IMR-90 (cell line): ENCODE results near the gene GPC6. TPM values are rescaled to one million over a fixed set of nuclear protein-coding genes. Genes with fewer than 3 reads are reported as not detected.

Source experiments
- ATAC-seq: fragments of 200-7000 bp; cut with Tn5 transposase; 2 replicates; pipeline ENCODE4 v1.9.1; 2020; ENCODE audit warnings: low read depth, mild to moderate bottlenecking, moderate library complexity
- BruUV-seq: library from RNA; stranded (reverse); fragments of 400-500 nt; replicated peaks from 2 replicates; lab custom pipeline; 2021; lab: Mats Ljungman, UMichigan
- CTCF ChIA-PET: fragments of 300-600 bp; formaldehyde crosslinking; extraction: SDS; loops from one replicate; lab custom pipeline; 2021; ENCODE audit warnings: antibody characterized with exemption; lab: Yijun Ruan, JAX
- POLR2A ChIA-PET: fragments of 300-600 bp; sonication (Branson Sonifier 250); formaldehyde crosslinking; loops from one replicate; lab custom pipeline; 2022; ENCODE audit warnings: antibody characterized with exemption; ENCODE audit not compliant: unreplicated experiment; lab: Charles Lee
- DNase-seq: peaks from one replicate; pipeline ENCODE4 v3.0.0; 2013
- H2AFZ ChIP-seq: replicated peaks from 2 replicates; pipeline ENCODE3; 2013; ENCODE audit warnings: low read length, mild to moderate bottlenecking; ENCODE audit not compliant: poor library complexity
- H2AK5ac ChIP-seq: 2 replicates; pipeline ENCODE4 v1.6.1; 2013; ENCODE audit warnings: low read depth, low read length, inconsistent platforms
- H2AK9ac ChIP-seq: replicated peaks from 2 replicates; pipeline ENCODE3; 2013; ENCODE audit warnings: mild to moderate bottlenecking, low read depth, low read length, moderate library complexity; ENCODE audit not compliant: poor library complexity
- H2BK120ac ChIP-seq: 2 replicates; pipeline ENCODE4 v1.6.1; 2013; ENCODE audit warnings: low read depth, low read length, inconsistent platforms
- H2BK15ac ChIP-seq: 3 replicates; pipeline ENCODE4 v1.6.1; 2013; ENCODE audit warnings: low read depth, low read length, inconsistent platforms
- H2BK20ac ChIP-seq: 2 replicates; pipeline ENCODE4 v1.6.1; 2013; ENCODE audit warnings: low read depth, mild to moderate bottlenecking, inconsistent platforms, low read length, moderate library complexity
- H2BK5ac ChIP-seq: 2 replicates; pipeline ENCODE4 v1.6.1; 2013; ENCODE audit warnings: mild to moderate bottlenecking, low read depth, low read length, inconsistent platforms; ENCODE audit not compliant: poor library complexity, severe bottlenecking
- H3K14ac ChIP-seq: replicated peaks from 2 replicates; pipeline ENCODE4 v1.6.1; 2013; ENCODE audit warnings: low read depth, low read length, inconsistent platforms
- H3K18ac ChIP-seq: 2 replicates; pipeline ENCODE4 v1.6.1; 2013; ENCODE audit warnings: low read depth, low read length, control low read depth
- H3K23ac ChIP-seq: 2 replicates; pipeline ENCODE4 v1.6.1; 2013; ENCODE audit warnings: low read depth, low read length, inconsistent platforms
- H3K27ac ChIP-seq: 2 replicates; pipeline ENCODE4 v1.5.1; 2013; ENCODE audit warnings: mild to moderate bottlenecking, control low read depth, low read length; ENCODE audit not compliant: insufficient read depth
- H3K27me3 ChIP-seq: 2 replicates; pipeline ENCODE4 v1.6.1; 2013; ENCODE audit warnings: low read length; ENCODE audit not compliant: control insufficient read depth, insufficient read depth
- H3K36me3 ChIP-seq: 2 replicates; pipeline ENCODE4 v1.6.1; 2013; ENCODE audit warnings: low read length, mixed read lengths; ENCODE audit not compliant: control insufficient read depth, insufficient read depth
- H3K4ac ChIP-seq: 2 replicates; pipeline ENCODE4 v1.6.1; 2013; ENCODE audit warnings: low read depth, low read length, inconsistent platforms
- H3K4me1 ChIP-seq: 2 replicates; pipeline ENCODE4 v1.6.1; 2013; ENCODE audit warnings: low read length, mixed read lengths; ENCODE audit not compliant: control insufficient read depth, insufficient read depth
- H3K4me2 ChIP-seq: 2 replicates; pipeline ENCODE4 v1.6.1; 2013; ENCODE audit warnings: low read depth, mild to moderate bottlenecking, control low read depth, low read length, moderate library complexity
- H3K4me3 ChIP-seq: 2 replicates; pipeline ENCODE4 v1.5.1; 2013; ENCODE audit warnings: low read depth, mild to moderate bottlenecking, control low read depth, low read length, moderate library complexity; ENCODE audit not compliant: insufficient read depth
- H3K56ac ChIP-seq: 2 replicates; pipeline ENCODE4 v1.6.1; 2013; ENCODE audit warnings: low read length, inconsistent platforms; ENCODE audit not compliant: insufficient read depth; ENCODE audit errors: extremely low read depth
- H3K79me1 ChIP-seq, 2 experiments: 2 replicates each; pipeline ENCODE4 v1.6.1; 2013; ENCODE audit warnings: low read length in 2 of 2, inconsistent platforms in 1 of 2, low read depth in 1 of 2
- H3K9ac ChIP-seq: 2 replicates; pipeline ENCODE4 v1.6.1; 2013; ENCODE audit warnings: low read depth, low read length, control low read depth
- H3K9me1 ChIP-seq: 2 replicates; pipeline ENCODE4 v1.6.1; 2013; ENCODE audit warnings: low read length, inconsistent platforms; ENCODE audit not compliant: insufficient read depth
- H3K9me3 ChIP-seq: 2 replicates; pipeline ENCODE4 v1.6.1; 2013; ENCODE audit warnings: low read length; ENCODE audit not compliant: control insufficient read depth, insufficient read depth
- H4K20me1 ChIP-seq: 2 replicates; pipeline ENCODE4 v1.6.1; 2013; ENCODE audit warnings: low read length, inconsistent platforms; ENCODE audit not compliant: insufficient read depth
- H4K5ac ChIP-seq: 2 replicates; pipeline ENCODE4 v1.6.1; 2013; ENCODE audit warnings: mild to moderate bottlenecking, low read depth, low read length, control low read depth
- H4K8ac ChIP-seq, 2 experiments: 2 replicates each; pipeline ENCODE4 v1.6.1; 2013; ENCODE audit warnings: low read depth in 2 of 2, low read length in 2 of 2, control low read depth in 1 of 2, inconsistent platforms in 1 of 2
- H4K91ac ChIP-seq: 2 replicates; pipeline ENCODE4 v1.6.1; 2013; ENCODE audit warnings: low read depth, low read length, inconsistent platforms; ENCODE audit not compliant: insufficient read depth
- MAFK ChIP-seq: IDR thresholded peaks from 2 replicates; pipeline ENCODE4 v1.6.1; 2012; ENCODE audit warnings: low read depth, low read length, improper control_type of control experiment
- MAZ ChIP-seq: IDR thresholded peaks from 2 replicates; pipeline ENCODE4 v1.6.1; 2012; ENCODE audit warnings: low read depth, mild to moderate bottlenecking, low read length, improper control_type of control experiment, moderate library complexity, borderline replicate concordance
- POLR2A ChIP-seq: IDR thresholded peaks from 2 replicates; pipeline ENCODE4 v1.6.1; 2012; ENCODE audit warnings: mild to moderate bottlenecking, low read depth, low read length
- RCOR1 ChIP-seq: IDR thresholded peaks from 2 replicates; pipeline ENCODE4 v1.6.1; 2012; ENCODE audit warnings: mild to moderate bottlenecking, low read length, improper control_type of control experiment; ENCODE audit not compliant: insufficient replicate concordance
- WGBS, 2 experiments: methylation state at CpG; one replicate each; pipeline versions ENCODE4 v1.1.5 to v1.1.7; 2013; ENCODE audit warnings: missing lambda C conversion rate in 2 of 2; ENCODE audit not compliant: insufficient read length in 1 of 2; ENCODE audit errors: extremely low coverage in 2 of 2; 5-methylcytosine and 5-hydroxymethylcytosine counted together
- dilution Hi-C: fragments of 300-500 bp; cut with HindIII; formaldehyde crosslinking; loops from one replicate; pipeline ENCODE4 v1.14.3; 2018; ENCODE audit warnings: low sequenced_read_pairs; ENCODE audit not compliant: unreplicated experiment
- in situ Hi-C: fragments of 300-500 bp; cut with MboI; formaldehyde crosslinking; loops from 3 replicates; pipeline ENCODE4 v1.14.3; 2019; ENCODE audit warnings: low sequenced_read_pairs, inconsistent platforms, mixed read lengths
- intact Hi-C: fragments of 100-400 bp; cut with micrococcal nuclease; formaldehyde crosslinking; loops from 2 replicates; pipeline ENCODE4 v1.10.0; 2022
- polyA plus RNA-seq, 3 experiments: library from polyadenylated mRNA; depleted of rRNA; stranded (reverse); fragments of >200 nt; gene quantifications; 2 replicates each; pipeline ENCODE4 v1.2.3, GENCODE V29; 2012; ENCODE audit warnings: low replicate concordance in 1 of 3
- total RNA-seq: library from RNA; depleted of rRNA; stranded (reverse); fragments of >200 nt; gene quantifications from 2 replicates; pipeline ENCODE4 v1.2.3, GENCODE V29; 2012
- TF ChIP-seq, protein P1 (sequence below): fragments of 150-350 bp; IDR thresholded peaks from 2 replicates; pipeline ENCODE4 v1.6.1; 2016; ENCODE audit warnings: low read depth, mild to moderate bottlenecking, low read length, moderate library complexity, borderline replicate concordance
- TF ChIP-seq, protein P2 (sequence below): fragments of 150-350 bp; IDR thresholded peaks from 2 replicates; pipeline ENCODE4 v1.6.1; 2017; ENCODE audit warnings: mild to moderate bottlenecking, antibody characterized with exemption, low read length, low read depth

Gene GPC6
- total and polyA plus RNA-seq, 2 of the 4 experiments (the other 2 are of a cell fraction): 14.9 to 39.4 TPM

DNA sequence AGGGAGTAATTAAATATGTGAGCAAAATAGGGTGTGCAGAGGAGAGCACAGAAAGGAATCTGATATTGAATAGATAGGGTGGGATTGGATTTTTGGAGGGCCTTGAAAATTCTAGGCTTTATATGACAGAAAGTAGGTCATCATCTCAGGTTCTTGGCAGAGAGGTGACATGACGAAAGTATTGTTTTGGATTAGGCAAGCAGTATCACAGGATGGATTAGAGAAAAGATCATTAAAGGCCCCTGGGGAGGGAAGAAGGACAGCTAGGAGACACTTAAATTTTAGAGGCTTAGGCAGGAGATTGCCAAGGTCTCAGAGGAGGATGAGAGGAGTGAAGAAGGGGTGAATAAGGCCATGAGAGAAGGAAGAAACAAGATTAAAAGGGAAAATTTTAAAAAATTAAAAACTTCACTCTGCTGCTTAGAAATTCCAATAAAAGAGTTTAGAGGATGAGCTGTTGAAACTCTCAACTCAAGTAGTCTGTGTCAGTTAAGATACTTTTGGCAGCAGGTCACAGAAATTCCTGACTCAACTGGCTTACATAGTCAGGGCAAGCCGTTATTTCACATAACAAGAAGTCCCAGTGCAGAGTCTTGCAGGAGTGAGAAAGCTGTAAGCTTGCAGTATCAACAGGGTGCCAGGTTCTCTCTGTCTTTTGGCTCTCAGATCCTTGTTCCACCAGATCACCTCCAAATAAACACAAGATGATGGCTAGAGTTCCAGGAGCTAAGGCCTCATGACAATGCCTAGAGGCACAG, 8.8 kb downstream of the GPC6 start:
- no peaks in the 10 kb centered on the region for H3K36me3 ChIP-seq
- 0 out of 2 replicates have a peak overlapping the region, but pooled peaks have one; percentile 28 for H2AK5ac ChIP-seq
- no peak overlapping the region for H2BK15ac ChIP-seq
- H3K79me1 ChIP-seq: peaks cover 7 to 11% of the 10 kb centered on the region in 2 experiments; a peak in 2 of 4 replicates
- H3K14ac ChIP-seq: no peak overlapping the region
- POLR2A ChIA-PET: no interaction called here
- H3K27me3 ChIP-seq: no peaks in the 10 kb centered on the region
- H2AFZ ChIP-seq: no peak overlapping the region
- no peak overlapping the region for H2BK120ac ChIP-seq
- peak overlapping the region; percentile 36; the same call in 1 of the 2 replicates for H4K5ac ChIP-seq
- H3K27ac ChIP-seq: no peak overlapping the region
- no peak overlapping the region for H3K4me3 ChIP-seq
- H4K91ac ChIP-seq: no peak overlapping the region
- no CpG with 5 or more reads among the region's 2 CpGs for WGBS, 2 experiments
- H3K4me1 ChIP-seq: peaks cover 5% of the 10 kb centered on the region
- peak overlapping the region; percentile 15; the same call in 1 of the 2 replicates for H3K4me2 ChIP-seq
- no peaks in the 10 kb centered on the region for H4K20me1 ChIP-seq
- no TSS peak for BruUV-seq
- H3K9me1 ChIP-seq: peaks cover 4% of the 10 kb centered on the region; the same call in 1 of the 2 replicates
- no peak overlapping the region for H4K8ac ChIP-seq
- H2BK20ac ChIP-seq: peak overlapping the region; percentile 12; the same call in 1 of the 2 replicates
- peak overlapping the region; percentile 68; the same call in 1 of the 2 replicates for H3K18ac ChIP-seq
- H3K9me3 ChIP-seq: no peaks in the 10 kb centered on the region; the same call in 1 of the 2 replicates
- TF ChIP-seq RCOR1 (no peak), POLR2A (no peak), MAZ (no peak), MAFK (no peak)
- TF ChIP-seq, protein P1, sequence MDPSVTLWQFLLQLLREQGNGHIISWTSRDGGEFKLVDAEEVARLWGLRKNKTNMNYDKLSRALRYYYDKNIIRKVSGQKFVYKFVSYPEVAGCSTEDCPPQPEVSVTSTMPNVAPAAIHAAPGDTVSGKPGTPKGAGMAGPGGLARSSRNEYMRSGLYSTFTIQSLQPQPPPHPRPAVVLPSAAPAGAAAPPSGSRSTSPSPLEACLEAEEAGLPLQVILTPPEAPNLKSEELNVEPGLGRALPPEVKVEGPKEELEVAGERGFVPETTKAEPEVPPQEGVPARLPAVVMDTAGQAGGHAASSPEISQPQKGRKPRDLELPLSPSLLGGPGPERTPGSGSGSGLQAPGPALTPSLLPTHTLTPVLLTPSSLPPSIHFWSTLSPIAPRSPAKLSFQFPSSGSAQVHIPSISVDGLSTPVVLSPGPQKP: no peak
- TF ChIP-seq, protein P2, sequence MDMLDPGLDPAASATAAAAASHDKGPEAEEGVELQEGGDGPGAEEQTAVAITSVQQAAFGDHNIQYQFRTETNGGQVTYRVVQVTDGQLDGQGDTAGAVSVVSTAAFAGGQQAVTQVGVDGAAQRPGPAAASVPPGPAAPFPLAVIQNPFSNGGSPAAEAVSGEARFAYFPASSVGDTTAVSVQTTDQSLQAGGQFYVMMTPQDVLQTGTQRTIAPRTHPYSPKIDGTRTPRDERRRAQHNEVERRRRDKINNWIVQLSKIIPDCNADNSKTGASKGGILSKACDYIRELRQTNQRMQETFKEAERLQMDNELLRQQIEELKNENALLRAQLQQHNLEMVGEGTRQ: no peak
- dilution Hi-C loops (no loop called here), intact Hi-C loops (no loop called here), in situ Hi-C loops (loop anchor here (10.0 to 25.0 kb wide), 3 partner anchors 629 to 1377 kb away; partner anchors contain the start of gene GPR180)
- H3K4ac ChIP-seq: no peak overlapping the region
- no peak overlapping the region for H2AK9ac ChIP-seq
- peak; percentile 85 for ATAC-seq
- H2BK5ac ChIP-seq: peak overlapping the region; percentile 20
- H3K9ac ChIP-seq: no peak overlapping the region
- no peak overlapping the region for H3K23ac ChIP-seq
- H3K56ac ChIP-seq: no peak overlapping the region
- CTCF ChIA-PET: no interaction called here
- peak; percentile 80 for DNase-seq
